Measurements from ENCODE around the gene PIGT.

DNA sequence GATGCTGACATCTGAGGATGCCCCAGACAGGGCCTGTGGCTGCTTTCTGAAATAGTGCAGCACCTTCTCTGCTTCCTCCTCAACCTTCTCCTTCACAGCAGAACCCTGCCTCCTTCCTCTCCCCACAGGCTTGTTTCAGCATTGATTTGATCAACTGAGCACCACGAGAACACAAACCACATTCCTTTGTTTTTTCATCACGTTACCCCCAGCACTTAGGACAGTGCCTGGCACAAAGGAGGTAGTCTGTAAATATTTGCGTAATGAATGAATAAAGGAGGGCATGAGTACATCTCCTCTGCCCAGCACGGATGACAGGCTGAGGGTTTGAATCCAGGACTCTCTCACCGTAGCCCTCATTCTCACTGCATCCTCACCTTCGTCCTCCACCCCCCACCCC is 32.3 kb downstream of the PIGT start:
- no peak for TF ChIP-seq POLR2A (IDR thresholded peaks at IDR 0.05)
- TF ChIP-seq CTCF (IDR thresholded peaks at IDR 0.05): no peak
